BLaER1 treated with 17β-estradiol and CSF1 and Interleukin-3, amounts not matched to agents 10 nM and 100 nM (cell line): ENCODE results near the gene SLC24A3.

Experiments
- H3K27ac ChIP-seq, 11 experiments: shearing (Covaris generic); formaldehyde crosslinking; 2 replicates each; pipeline ENCODE4 v1.8.1; 2022
- H3K27me3 ChIP-seq, 11 experiments: shearing (Covaris generic); formaldehyde crosslinking; 2 replicates each; pipeline ENCODE4 v1.8.1; 2022
- H3K36me3 ChIP-seq, 11 experiments: shearing (Covaris generic); formaldehyde crosslinking; 2 replicates each; pipeline ENCODE4 v1.8.1; 2022
- H3K4me1 ChIP-seq, 10 experiments: shearing (Covaris generic); formaldehyde crosslinking; 2 replicates each; pipeline ENCODE4 v1.8.1; 2022
- H3K4me2 ChIP-seq, 11 experiments: shearing (Covaris generic); formaldehyde crosslinking; 2 replicates each; pipeline ENCODE4 v1.8.1; 2022
- H3K4me3 ChIP-seq, 10 experiments: shearing (Covaris generic); formaldehyde crosslinking; 2 replicates each; pipeline ENCODE4 v1.8.1; 2022
- H3K9ac ChIP-seq, 11 experiments: shearing (Covaris generic); formaldehyde crosslinking; 2 replicates each; pipeline ENCODE4 v1.8.1; 2022
- H3K9me3 ChIP-seq, 11 experiments: shearing (Covaris generic); formaldehyde crosslinking; replicated peaks in 1 of 11; 2 replicates each; pipeline ENCODE4 v1.8.1; 2022
- H4K20me1 ChIP-seq, 11 experiments: shearing (Covaris generic); formaldehyde crosslinking; 2 replicates each; pipeline ENCODE4 v1.8.1; 2022
- Cebpa-rat ChIP-seq, 11 experiments: shearing (Covaris generic); IDR thresholded peaks; 2 replicates each; pipeline ENCODE4 v1.8.1; 2022

The SLC24A3 gene

DNA sequence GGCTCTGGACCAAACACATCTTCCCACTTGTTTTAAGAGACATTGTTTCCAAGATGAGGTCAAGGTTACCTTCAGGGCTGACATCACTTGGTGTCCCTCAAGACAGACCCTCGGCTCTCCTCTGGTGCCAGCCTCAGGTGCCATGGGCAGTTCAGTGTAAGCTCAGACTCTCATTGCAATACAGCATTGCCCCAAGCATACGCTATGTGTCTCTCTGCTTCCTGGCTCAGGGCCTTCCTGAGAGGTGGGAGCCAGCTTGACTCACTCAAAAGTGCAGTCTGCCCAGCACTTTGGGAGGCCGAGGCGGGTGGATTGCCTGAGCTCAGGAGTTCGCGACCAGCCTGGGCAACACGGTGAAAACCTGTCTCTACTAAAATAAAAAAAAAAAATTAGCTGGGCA lies 51.7 kb downstream of the SLC24A3 start:
- H3K27ac ChIP-seq = no peak overlapping the region
- H3K27me3 ChIP-seq = no peaks in the 10 kb centered on the region

DNA sequence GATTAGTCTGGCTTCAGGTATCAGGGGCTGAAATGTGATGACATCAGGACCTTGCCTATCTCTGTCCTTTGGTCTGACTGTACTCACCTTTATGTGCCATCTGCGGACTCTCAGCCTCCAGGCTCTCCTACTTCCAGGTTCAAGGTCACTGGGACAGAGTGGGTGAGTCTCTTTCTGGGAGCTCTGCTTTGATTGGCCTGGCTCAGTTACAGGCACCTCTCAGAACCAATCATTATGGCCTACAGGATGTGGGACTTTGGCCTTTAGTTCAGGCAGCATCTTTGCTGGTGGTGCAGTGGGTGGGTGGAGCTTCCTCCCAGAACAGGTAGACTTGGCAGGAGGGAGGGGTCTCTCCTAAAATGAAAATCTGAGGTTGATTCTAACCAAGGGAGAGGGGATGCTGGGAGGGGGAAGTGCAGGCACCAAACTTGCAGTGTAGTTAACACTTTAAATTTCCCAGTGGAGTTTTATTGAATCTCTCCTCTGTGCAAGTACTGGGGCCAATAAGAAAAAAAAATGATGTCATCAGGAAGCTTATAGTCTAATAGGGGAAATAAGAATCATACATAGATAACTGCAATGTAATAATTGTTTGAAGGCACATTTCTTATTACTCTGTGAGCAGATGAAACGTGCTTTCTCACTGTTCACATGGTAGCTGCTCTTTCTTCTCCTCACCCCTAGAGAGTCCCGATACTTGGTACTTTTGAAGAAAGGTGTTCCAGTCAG lies 53.4 kb downstream of the SLC24A3 start:
- Histone ChIP-seq H3K27me3 (no peaks in the 10 kb centered on the region), H3K27ac (no peak overlapping the region), H4K20me1 (no peaks in the 10 kb centered on the region), H3K36me3 (no peaks in the 10 kb centered on the region), H3K4me1 (no peaks in the 10 kb centered on the region), H3K9me3 (no peaks in the 10 kb centered on the region), H3K9ac (no peak overlapping the region), H3K4me2 (no peak overlapping the region), H3K4me3 (no peak overlapping the region)
- TF ChIP-seq Cebpa-rat (IDR thresholded peaks at IDR 0.05) = no peak

More for the DNA sequence above, 51.7 kb downstream of the SLC24A3 start:
- no peak overlapping the region for H3K9ac ChIP-seq
- no peak for TF ChIP-seq Cebpa-rat (IDR thresholded peaks at IDR 0.05)
- H4K20me1 ChIP-seq = no peaks in the 10 kb centered on the region
- H3K4me2 ChIP-seq = no peak overlapping the region
- no peaks in the 10 kb centered on the region for H3K9me3 ChIP-seq
- no peaks in the 10 kb centered on the region for H3K36me3 ChIP-seq
- no peak overlapping the region for H3K4me3 ChIP-seq
- H3K4me1 ChIP-seq = no peaks in the 10 kb centered on the region

DNA sequence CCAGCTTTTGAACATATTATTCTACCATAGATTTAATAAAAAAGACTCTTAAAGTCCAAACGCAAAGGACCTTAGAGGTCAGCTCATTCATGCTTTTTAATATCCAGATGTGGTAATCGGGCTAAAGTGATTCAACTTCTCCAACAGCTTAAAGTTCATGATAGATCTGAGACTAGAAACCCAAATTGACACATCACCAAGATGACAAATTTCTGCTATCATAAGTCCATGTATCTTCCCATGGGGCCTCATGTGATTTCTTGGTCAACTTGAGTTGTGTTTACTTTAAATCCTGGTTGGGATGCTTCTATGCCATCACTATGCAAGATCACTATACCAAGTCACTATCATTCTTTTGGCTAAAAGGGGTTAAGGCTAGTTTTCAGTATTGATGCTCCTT lies 56.0 kb downstream of the SLC24A3 start:
- Histone ChIP-seq H3K4me3 (no peak overlapping the region), H3K27ac (no peak overlapping the region), H3K9ac (no peak overlapping the region), H3K27me3 (no peaks in the 10 kb centered on the region), H4K20me1 (no peaks in the 10 kb centered on the region), H3K9me3 (no peaks in the 10 kb centered on the region), H3K36me3 (no peaks in the 10 kb centered on the region), H3K4me2 (no peak overlapping the region), H3K4me1 (no peaks in the 10 kb centered on the region)
- no peak for TF ChIP-seq Cebpa-rat (IDR thresholded peaks at IDR 0.05)

DNA sequence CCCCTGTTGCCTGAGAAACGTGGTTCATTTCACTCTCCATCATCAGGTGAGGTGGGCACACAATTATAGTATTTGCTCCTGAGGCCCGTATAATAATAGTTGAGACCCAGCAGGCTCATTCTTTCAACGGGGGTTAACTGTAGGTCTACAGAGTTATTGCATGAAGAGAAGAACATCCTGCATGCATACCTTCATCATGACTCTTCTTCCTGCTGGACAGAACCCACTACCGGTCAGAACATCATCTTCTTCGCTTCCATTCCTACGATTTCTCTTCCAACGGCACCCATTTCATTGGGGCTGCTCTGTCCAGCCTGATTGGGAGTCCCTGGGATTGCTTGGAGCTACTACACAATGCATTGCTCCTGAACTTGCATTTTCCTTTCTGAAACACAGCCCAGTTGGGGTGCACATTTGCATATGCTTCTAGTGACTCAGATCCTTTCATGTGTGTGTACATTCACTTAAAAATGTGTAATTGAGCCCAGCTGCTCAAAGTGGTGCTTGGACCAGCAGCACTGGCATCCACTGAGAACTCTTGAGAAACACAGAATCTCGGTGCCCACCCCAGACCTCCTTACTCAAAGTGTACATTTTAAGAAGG lies 57.4 kb downstream of the SLC24A3 start:
- H3K4me1 ChIP-seq = no peaks in the 10 kb centered on the region
- no peaks in the 10 kb centered on the region for H4K20me1 ChIP-seq
- no peaks in the 10 kb centered on the region for H3K9me3 ChIP-seq
- no peak overlapping the region for H3K4me2 ChIP-seq
- no peak overlapping the region for H3K9ac ChIP-seq
- no peak for TF ChIP-seq Cebpa-rat (IDR thresholded peaks at IDR 0.05)
- H3K36me3 ChIP-seq = no peaks in the 10 kb centered on the region
- H3K27ac ChIP-seq = no peak overlapping the region
- no peaks in the 10 kb centered on the region for H3K27me3 ChIP-seq
- H3K4me3 ChIP-seq = no peak overlapping the region

DNA sequence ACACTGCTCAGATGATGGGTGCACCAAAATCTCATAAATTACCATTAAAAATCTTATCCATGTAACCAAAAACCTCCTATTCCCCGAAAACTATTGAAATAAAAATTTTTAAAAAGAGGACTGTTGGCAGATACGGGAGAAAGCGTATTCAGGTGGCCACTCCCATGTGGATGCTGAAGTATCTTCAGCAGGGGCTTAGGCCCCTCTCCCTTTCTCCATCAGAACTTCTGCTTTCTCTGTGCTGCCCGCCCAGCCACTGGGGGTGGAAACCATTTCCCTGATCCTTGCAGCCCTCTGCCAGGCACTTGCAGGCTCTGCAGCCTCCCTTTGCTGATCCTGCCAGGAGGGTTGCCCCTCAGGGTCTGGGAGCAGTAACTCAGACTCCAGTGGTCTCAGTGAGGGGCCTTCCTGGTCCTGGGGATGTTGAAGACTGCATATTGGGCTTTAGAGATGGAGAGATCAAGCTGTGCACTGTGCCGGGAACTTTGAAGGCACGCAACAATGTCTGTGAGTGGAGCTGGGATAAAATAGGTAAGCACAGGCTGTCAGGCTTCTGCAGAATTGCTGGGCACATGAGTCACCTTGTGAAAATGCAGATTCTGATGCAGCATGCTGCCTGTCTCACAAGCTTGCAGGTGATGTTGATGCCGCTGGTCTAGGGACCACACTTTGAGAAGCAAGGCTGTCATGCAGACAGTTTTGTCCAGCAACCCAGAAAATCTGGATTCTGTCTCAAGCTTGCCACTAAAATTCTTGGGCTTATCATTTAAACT lies 59.6 kb downstream of the SLC24A3 start:
- no peak overlapping the region for H3K9ac ChIP-seq
- H3K4me3 ChIP-seq = no peak overlapping the region
- H4K20me1 ChIP-seq = no peaks in the 10 kb centered on the region
- no peaks in the 10 kb centered on the region for H3K4me1 ChIP-seq
- H3K9me3 ChIP-seq = no peaks in the 10 kb centered on the region
- no peak overlapping the region for H3K4me2 ChIP-seq
- H3K36me3 ChIP-seq = no peaks in the 10 kb centered on the region
- no peak overlapping the region for H3K27ac ChIP-seq
- no peak for TF ChIP-seq Cebpa-rat (IDR thresholded peaks at IDR 0.05)
- no peaks in the 10 kb centered on the region for H3K27me3 ChIP-seq

DNA sequence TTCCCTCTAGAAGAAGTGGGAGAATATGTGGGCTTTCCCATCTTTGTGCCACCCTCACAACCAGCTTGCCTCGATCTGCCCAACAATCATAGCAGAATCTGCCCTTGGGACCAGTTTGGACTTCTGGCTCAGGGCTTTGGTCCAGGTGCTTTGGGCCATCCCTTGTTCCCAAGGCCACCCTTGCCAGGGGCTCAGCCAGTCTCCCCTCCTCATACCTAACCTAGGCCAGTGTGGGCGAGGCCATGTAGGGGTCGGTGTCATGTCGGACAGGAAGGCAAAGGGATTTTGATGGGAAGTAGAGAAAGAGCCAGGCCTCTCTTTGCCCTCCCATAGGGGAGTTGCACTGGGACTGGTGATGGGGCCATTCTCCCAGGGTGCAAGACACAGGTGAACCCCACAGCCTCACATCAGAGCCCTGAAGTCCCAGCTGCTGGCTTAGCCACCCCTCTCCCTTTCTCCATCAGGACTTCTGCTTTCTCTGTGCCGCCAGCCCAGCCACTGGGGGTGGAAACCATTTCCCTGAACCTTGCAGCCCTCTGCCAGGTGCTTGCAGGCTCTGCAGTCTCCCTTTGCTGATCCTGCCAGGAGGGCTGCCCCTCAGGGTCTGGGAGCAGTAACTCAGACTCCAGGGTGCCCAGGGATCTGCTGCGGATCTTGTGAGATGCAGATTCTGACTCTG lies 60.7 kb downstream of the SLC24A3 start:
- no peak for TF ChIP-seq Cebpa-rat (IDR thresholded peaks at IDR 0.05)

DNA sequence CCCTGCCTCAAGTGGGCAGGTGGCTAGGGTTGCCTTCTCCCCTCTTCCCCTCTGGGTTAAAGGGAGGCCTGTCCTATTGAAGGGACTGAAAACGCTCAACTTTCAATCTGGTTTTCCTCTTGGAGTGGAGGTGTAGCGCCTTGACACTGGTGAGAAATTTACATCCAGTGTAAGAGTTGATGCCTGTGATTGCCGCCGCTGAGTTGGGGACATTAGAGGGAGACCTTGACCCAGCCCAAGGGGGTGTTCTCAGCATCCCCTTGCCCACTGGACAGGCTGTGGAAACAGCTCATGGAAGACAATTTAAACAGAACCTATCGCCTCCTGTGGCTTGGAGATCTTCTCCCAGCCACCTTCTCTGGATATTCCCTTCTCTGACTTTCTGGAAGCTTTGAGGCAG lies 61.6 kb downstream of the SLC24A3 start:
- Histone ChIP-seq H3K4me2 (no peak overlapping the region), H3K9ac (no peak overlapping the region), H3K27ac (no peak overlapping the region), H3K4me1 (no peaks in the 10 kb centered on the region), H3K4me3 (no peak overlapping the region), H4K20me1 (no peaks in the 10 kb centered on the region), H3K36me3 (no peaks in the 10 kb centered on the region), H3K27me3 (no peaks in the 10 kb centered on the region), H3K9me3 (no peaks in the 10 kb centered on the region)
- no peak for TF ChIP-seq Cebpa-rat (IDR thresholded peaks at IDR 0.05)

More for the DNA sequence above, 60.7 kb downstream of the SLC24A3 start:
- Histone ChIP-seq H4K20me1 (no peaks in the 10 kb centered on the region), H3K4me1 (no peaks in the 10 kb centered on the region), H3K9me3 (no peaks in the 10 kb centered on the region), H3K4me2 (no peak overlapping the region), H3K9ac (no peak overlapping the region), H3K27ac (no peak overlapping the region), H3K27me3 (no peaks in the 10 kb centered on the region), H3K4me3 (no peak overlapping the region), H3K36me3 (no peaks in the 10 kb centered on the region)

DNA sequence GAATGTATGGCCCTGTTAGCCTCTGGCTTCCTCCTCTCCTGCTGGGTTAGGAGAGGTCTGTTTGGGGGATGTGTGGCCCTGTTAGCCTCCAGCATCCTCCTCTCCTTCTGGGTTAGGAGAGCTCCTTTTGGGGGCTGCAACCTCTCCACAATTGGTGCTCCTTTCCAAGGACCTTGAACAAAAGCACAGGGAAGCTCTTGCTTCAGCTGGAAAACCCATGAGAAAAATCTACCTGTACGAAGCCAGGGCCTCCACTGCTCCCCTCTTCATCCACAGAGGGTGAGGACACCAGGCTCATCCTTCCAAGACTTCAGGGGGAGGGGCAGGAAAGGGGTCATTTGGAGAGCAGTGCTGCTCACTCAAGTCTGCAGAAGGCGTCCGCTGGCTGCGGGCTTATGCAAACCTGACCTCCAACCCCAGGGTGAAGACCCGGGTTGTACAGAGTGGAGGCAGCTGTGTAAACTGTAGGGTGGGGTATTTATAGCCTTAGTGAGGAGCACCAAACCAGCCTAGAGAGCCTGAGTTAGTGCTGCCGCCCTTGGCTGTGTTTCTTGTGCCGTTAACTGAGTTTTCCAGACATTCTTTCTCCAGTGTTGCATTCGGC lies 62.1 kb downstream of the SLC24A3 start:
- Histone ChIP-seq H3K27me3 (no peaks in the 10 kb centered on the region), H3K4me2 (no peak overlapping the region), H4K20me1 (no peaks in the 10 kb centered on the region), H3K9ac (no peak overlapping the region), H3K27ac (no peak overlapping the region), H3K4me1 (no peaks in the 10 kb centered on the region), H3K4me3 (no peak overlapping the region), H3K36me3 (no peaks in the 10 kb centered on the region), H3K9me3 (no peaks in the 10 kb centered on the region)
- no peak for TF ChIP-seq Cebpa-rat (IDR thresholded peaks at IDR 0.05)

DNA sequence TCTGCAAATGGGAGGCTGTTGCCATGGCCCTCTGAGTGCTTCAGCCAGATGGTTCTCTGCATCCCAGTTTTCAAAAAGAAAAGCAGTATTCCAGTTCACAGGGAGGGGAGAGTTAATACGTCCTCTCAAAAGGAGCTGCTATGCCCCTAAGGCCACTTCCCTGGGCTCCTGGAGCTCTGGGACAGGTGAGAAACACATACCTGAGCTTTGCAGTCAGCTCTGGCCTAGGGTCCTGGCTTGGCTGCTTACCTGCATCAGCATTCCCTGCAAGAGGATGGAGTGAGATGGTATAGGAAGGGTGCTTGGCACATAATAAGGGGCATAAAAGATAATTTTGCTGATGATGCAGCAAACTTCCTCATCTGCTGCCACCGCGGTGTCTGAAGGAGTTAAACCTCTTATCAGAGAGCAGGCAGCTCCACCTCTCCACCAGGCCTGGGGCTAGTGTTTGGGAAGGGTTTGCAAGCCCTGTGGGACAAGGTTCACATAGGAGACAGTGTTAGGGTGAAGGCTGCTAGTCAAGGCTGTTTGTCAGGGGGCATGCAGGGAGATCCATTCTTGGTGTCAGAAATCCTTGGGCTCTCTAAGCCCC lies 62.7 kb downstream of the SLC24A3 start:
- no peak overlapping the region for H3K4me2 ChIP-seq
- H3K9ac ChIP-seq = no peak overlapping the region

More for the DNA sequence above, 62.7 kb downstream of the SLC24A3 start:
- no peaks in the 10 kb centered on the region for H3K36me3 ChIP-seq
- H3K27ac ChIP-seq = no peak overlapping the region
- no peaks in the 10 kb centered on the region for H3K27me3 ChIP-seq
- no peak overlapping the region for H3K4me3 ChIP-seq
- H4K20me1 ChIP-seq = no peaks in the 10 kb centered on the region
- H3K9me3 ChIP-seq = no peaks in the 10 kb centered on the region
- H3K4me1 ChIP-seq = no peaks in the 10 kb centered on the region
- TF ChIP-seq Cebpa-rat (IDR thresholded peaks at IDR 0.05) = no peak
